ENCODE results near the gene VEGFA.

The VEGFA gene

GRCh38 chr6:43831191-43831590 lies 61.2 kb downstream of the VEGFA start:
- TF ChIP-seq CTCF (conservative IDR thresholded peaks at IDR 0.05) (no peak), ZFX (IDR thresholded peaks at IDR 0.05) (no peak)
- H3K27ac ChIP-seq = no peak overlapping the region

GRCh38 chr6:43833223-43833995 lies 63.4 kb downstream of the VEGFA start:
- TF ChIP-seq CTCF (conservative IDR thresholded peaks at IDR 0.05) (no peak), ZFX (IDR thresholded peaks at IDR 0.05) (no peak)
- no peak overlapping the region for H3K27ac ChIP-seq

- H3K27ac ChIP-seq = no peak overlapping the region
- TF ChIP-seq CTCF (conservative IDR thresholded peaks at IDR 0.05) (no peak), ZFX (IDR thresholded peaks at IDR 0.05) (no peak)
Observed at GRCh38 chr6:43833996-43834390, 64.0 kb downstream of the VEGFA start.

GRCh38 chr6:43834528-43835155 lies 64.6 kb downstream of the VEGFA start:
- no peak overlapping the region for H3K27ac ChIP-seq
- TF ChIP-seq ZFX (IDR thresholded peaks at IDR 0.05) (no peak), CTCF (conservative IDR thresholded peaks at IDR 0.05) (no peak)

GRCh38 chr6:43835872-43836419 lies 65.9 kb downstream of the VEGFA start:
- no peak overlapping the region for H3K27ac ChIP-seq
- TF ChIP-seq CTCF (conservative IDR thresholded peaks at IDR 0.05) (no peak), ZFX (IDR thresholded peaks at IDR 0.05) (no peak)
